ENCODE measurements around the gene STRN.

DNA sequence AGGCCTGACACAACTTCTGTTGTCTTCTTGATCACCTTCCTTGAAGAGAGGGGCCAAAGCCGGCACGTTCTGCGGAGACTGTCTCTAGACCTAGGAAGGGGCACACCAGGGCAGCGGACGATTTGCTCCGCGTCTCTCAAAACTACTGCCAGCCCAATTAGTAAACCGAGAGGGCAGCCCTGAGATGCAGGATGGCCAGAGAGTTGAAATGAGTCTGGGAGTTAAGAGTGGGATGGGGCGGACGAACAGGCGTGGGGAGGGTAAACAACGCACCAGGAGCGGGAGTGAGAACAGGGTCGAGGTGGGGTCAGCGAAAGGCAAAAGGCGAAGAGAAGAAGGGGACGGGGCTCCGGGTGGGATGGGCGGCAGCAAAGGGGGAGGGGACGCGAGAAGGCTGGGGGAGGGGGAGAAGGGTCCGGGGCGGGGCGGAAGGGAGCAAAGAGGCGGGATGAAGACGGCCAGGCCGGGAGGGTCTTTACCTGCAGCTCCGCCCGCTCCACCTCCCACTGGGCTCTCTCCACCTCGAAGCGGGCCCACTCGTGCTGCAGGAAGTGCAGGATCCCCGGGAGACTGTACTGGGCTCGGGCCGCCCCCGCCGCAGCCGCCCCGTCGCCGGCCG is 476 bp downstream of the STRN start:
- TF ChIP-seq, protein P1, sequence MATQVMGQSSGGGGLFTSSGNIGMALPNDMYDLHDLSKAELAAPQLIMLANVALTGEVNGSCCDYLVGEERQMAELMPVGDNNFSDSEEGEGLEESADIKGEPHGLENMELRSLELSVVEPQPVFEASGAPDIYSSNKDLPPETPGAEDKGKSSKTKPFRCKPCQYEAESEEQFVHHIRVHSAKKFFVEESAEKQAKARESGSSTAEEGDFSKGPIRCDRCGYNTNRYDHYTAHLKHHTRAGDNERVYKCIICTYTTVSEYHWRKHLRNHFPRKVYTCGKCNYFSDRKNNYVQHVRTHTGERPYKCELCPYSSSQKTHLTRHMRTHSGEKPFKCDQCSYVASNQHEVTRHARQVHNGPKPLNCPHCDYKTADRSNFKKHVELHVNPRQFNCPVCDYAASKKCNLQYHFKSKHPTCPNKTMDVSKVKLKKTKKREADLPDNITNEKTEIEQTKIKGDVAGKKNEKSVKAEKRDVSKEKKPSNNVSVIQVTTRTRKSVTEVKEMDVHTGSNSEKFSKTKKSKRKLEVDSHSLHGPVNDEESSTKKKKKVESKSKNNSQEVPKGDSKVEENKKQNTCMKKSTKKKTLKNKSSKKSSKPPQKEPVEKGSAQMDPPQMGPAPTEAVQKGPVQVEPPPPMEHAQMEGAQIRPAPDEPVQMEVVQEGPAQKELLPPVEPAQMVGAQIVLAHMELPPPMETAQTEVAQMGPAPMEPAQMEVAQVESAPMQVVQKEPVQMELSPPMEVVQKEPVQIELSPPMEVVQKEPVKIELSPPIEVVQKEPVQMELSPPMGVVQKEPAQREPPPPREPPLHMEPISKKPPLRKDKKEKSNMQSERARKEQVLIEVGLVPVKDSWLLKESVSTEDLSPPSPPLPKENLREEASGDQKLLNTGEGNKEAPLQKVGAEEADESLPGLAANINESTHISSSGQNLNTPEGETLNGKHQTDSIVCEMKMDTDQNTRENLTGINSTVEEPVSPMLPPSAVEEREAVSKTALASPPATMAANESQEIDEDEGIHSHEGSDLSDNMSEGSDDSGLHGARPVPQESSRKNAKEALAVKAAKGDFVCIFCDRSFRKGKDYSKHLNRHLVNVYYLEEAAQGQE (IDR thresholded peaks at IDR 0.05; ENCODE audit: low read depth, low read length) = no peak
- TF ChIP-seq ESRRA (IDR thresholded peaks at IDR 0.05; ENCODE audit: low read length) (no peak), CBX5 (IDR thresholded peaks at IDR 0.05; ENCODE audit: low read depth) (no peak), ATF7 (IDR thresholded peaks at IDR 0.05; ENCODE audit: low read depth) (no peak), EGR1 (IDR thresholded peaks at IDR 0.05; ENCODE audit: borderline replicate concordance in 1 of 2, low read depth in 2 of 2, low read length in 2 of 2) (no peak), ZNF274 (IDR thresholded peaks at IDR 0.05; ENCODE audit: insufficient read depth, insufficient read length) (no peak)
- TF ChIP-seq, protein P2, sequence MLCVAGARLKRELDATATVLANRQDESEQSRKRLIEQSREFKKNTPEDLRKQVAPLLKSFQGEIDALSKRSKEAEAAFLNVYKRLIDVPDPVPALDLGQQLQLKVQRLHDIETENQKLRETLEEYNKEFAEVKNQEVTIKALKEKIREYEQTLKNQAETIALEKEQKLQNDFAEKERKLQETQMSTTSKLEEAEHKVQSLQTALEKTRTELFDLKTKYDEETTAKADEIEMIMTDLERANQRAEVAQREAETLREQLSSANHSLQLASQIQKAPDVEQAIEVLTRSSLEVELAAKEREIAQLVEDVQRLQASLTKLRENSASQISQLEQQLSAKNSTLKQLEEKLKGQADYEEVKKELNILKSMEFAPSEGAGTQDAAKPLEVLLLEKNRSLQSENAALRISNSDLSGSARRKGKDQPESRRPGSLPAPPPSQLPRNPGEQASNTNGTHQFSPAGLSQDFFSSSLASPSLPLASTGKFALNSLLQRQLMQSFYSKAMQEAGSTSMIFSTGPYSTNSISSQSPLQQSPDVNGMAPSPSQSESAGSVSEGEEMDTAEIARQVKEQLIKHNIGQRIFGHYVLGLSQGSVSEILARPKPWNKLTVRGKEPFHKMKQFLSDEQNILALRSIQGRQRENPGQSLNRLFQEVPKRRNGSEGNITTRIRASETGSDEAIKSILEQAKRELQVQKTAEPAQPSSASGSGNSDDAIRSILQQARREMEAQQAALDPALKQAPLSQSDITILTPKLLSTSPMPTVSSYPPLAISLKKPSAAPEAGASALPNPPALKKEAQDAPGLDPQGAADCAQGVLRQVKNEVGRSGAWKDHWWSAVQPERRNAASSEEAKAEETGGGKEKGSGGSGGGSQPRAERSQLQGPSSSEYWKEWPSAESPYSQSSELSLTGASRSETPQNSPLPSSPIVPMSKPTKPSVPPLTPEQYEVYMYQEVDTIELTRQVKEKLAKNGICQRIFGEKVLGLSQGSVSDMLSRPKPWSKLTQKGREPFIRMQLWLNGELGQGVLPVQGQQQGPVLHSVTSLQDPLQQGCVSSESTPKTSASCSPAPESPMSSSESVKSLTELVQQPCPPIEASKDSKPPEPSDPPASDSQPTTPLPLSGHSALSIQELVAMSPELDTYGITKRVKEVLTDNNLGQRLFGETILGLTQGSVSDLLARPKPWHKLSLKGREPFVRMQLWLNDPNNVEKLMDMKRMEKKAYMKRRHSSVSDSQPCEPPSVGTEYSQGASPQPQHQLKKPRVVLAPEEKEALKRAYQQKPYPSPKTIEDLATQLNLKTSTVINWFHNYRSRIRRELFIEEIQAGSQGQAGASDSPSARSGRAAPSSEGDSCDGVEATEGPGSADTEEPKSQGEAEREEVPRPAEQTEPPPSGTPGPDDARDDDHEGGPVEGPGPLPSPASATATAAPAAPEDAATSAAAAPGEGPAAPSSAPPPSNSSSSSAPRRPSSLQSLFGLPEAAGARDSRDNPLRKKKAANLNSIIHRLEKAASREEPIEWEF (IDR thresholded peaks at IDR 0.05; ENCODE audit: insufficient replicate concordance, low read depth, low read length) = no peak
- TF ChIP-seq, protein P3, sequence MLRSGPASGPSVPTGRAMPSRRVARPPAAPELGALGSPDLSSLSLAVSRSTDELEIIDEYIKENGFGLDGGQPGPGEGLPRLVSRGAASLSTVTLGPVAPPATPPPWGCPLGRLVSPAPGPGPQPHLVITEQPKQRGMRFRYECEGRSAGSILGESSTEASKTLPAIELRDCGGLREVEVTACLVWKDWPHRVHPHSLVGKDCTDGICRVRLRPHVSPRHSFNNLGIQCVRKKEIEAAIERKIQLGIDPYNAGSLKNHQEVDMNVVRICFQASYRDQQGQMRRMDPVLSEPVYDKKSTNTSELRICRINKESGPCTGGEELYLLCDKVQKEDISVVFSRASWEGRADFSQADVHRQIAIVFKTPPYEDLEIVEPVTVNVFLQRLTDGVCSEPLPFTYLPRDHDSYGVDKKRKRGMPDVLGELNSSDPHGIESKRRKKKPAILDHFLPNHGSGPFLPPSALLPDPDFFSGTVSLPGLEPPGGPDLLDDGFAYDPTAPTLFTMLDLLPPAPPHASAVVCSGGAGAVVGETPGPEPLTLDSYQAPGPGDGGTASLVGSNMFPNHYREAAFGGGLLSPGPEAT (IDR thresholded peaks at IDR 0.05; ENCODE audit: low read depth) = no peak

Data from GM12878 (cell line).